ENCODE data around the gene RTEL1. TPM values are rescaled to one million over a fixed set of nuclear protein-coding genes. Genes with fewer than 3 reads are reported as not detected.

The RTEL1 gene
- total and polyA plus RNA-seq, 9 of the 15 experiments (the other 6 are each of a cell fraction or from before 2014, with no cell fraction given): 0.36 to 61.0 (median 17.9) TPM

DNA sequence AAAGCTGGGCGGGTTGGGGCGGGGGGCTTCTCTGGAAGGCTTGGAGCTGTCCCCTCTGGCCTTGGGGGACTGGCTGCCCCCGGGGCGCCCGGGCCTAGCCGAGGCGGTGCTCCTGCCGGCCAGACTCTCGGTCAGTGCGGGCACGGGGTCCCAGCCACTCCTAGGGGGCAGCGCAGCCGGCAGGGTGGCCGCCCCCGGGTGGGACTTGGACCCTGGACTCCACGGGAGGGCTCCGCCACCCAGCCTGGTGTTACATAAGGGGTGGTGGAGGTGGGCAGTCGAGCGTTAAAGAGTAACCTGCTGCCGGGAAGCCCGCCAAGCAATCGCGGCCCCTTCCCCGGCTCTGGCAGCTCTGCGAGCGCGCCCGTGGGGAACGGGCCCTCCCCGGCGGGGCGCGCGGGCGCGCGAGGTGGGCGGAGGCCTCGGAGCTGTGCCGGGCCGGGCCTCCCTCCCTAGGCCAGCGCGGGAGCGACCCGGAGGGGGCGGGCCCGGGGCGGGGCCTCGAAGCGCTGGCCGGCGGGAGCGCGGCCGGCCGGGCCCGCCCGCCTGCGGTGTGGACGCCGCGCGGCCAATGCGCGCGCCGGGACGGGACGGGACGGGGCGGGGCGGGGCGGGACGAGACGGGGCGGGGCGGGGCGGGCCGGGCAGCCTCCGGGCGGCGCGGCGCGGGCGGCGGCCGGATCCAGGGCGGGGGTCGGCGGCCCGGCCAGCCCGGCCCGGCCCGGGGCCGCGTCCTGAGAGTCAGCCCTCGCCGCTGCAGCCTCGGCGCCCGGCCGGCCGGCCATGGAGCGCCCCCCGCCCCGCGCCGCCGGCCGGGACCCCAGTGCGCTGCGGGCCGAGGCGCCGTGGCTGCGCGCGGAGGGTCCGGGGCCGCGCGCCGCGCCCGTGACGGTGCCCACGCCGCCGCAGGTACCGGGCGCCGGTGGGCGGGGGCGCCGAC, 81.3 kb downstream of the RTEL1 start, which contains the start of gene SLC2A4RG (continued):
- TF ChIP-seq ZNF184 (CRISPR knock-in tag; IDR thresholded peaks at IDR 0.05): no peak
- no peak for TF ChIP-seq GABPB1 (CRISPR knock-in tag; IDR thresholded peaks at IDR 0.05)
- TF ChIP-seq ZNF212 (CRISPR knock-in tag; IDR thresholded peaks at IDR 0.05): no peak
- no peak for TF ChIP-seq HBP1 (CRISPR knock-in tag; IDR thresholded peaks at IDR 0.05)
- TF ChIP-seq SFPQ (IDR thresholded peaks at IDR 0.05; ENCODE audit: low read depth, low read length): no peak
- TF ChIP-seq RBM17 (IDR thresholded peaks at IDR 0.05; ENCODE audit: borderline replicate concordance, low read depth, low read length): no peak
- no peak for TF ChIP-seq SRF (CRISPR knock-in tag; IDR thresholded peaks at IDR 0.05)
- peak; percentile 75; the same call in 1 of the 2 replicates for TF ChIP-seq ZNF12 (CRISPR knock-in tag; IDR thresholded peaks at IDR 0.05)
- peak; percentile 76 for TF ChIP-seq RB1 (IDR thresholded peaks at IDR 0.05; ENCODE audit: low read depth)
- TF ChIP-seq XRCC5 (IDR thresholded peaks at IDR 0.05; ENCODE audit: low read depth, low read length): 0 out of 2 replicates have a peak, but pooled peaks have one; percentile 39
- TF ChIP-seq, protein P1, sequence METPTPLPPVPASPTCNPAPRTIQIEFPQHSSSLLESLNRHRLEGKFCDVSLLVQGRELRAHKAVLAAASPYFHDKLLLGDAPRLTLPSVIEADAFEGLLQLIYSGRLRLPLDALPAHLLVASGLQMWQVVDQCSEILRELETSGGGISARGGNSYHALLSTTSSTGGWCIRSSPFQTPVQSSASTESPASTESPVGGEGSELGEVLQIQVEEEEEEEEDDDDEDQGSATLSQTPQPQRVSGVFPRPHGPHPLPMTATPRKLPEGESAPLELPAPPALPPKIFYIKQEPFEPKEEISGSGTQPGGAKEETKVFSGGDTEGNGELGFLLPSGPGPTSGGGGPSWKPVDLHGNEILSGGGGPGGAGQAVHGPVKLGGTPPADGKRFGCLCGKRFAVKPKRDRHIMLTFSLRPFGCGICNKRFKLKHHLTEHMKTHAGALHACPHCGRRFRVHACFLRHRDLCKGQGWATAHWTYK (CRISPR knock-in tag; IDR thresholded peaks at IDR 0.05): peak; percentile 46; the same call in 1 of the 2 replicates
- no peak for TF ChIP-seq BRD9 (IDR thresholded peaks at IDR 0.05; ENCODE audit: low read depth, partially characterized antibody)
- TF ChIP-seq, protein P2, sequence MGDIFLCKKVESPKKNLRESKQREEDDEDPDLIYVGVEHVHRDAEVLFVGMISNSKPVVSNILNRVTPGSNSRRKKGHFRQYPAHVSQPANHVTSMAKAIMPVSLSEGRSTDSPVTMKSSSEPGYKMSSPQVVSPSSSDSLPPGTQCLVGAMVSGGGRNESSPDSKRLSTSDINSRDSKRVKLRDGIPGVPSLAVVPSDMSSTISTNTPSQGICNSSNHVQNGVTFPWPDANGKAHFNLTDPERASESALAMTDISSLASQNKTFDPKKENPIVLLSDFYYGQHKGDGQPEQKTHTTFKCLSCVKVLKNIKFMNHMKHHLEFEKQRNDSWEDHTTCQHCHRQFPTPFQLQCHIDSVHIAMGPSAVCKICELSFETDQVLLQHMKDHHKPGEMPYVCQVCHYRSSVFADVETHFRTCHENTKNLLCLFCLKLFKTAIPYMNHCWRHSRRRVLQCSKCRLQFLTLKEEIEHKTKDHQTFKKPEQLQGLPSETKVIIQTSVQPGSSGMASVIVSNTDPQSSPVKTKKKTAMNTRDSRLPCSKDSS (IDR thresholded peaks at IDR 0.05; ENCODE audit: low read depth, partially characterized antibody): no peak
- peak; percentile 45; the same call in 1 of the 2 replicates for TF ChIP-seq ERF (CRISPR knock-in tag; IDR thresholded peaks at IDR 0.05)
- no peak for TF ChIP-seq MCM2 (IDR thresholded peaks at IDR 0.05; ENCODE audit: low read depth)
- no peak for TF ChIP-seq KLF10 (CRISPR knock-in tag; IDR thresholded peaks at IDR 0.05)
- TF ChIP-seq GTF2F1 (IDR thresholded peaks at IDR 0.05; ENCODE audit: low read depth, low read length): no peak
- no peak for TF ChIP-seq TGIF2 (CRISPR knock-in tag; IDR thresholded peaks at IDR 0.05)
